ENCODE results near the gene ULK1. TPM values are rescaled to one million over a fixed set of nuclear protein-coding genes. Genes with fewer than 3 reads are reported as not detected.
A peak's percentile ranks its signal among the peaks of the same experiment; 100 is the strongest.

ULK1 gene
- total RNA-seq, 2 experiments from 2014 or later: 85.0 to 91.6 TPM

DNA sequence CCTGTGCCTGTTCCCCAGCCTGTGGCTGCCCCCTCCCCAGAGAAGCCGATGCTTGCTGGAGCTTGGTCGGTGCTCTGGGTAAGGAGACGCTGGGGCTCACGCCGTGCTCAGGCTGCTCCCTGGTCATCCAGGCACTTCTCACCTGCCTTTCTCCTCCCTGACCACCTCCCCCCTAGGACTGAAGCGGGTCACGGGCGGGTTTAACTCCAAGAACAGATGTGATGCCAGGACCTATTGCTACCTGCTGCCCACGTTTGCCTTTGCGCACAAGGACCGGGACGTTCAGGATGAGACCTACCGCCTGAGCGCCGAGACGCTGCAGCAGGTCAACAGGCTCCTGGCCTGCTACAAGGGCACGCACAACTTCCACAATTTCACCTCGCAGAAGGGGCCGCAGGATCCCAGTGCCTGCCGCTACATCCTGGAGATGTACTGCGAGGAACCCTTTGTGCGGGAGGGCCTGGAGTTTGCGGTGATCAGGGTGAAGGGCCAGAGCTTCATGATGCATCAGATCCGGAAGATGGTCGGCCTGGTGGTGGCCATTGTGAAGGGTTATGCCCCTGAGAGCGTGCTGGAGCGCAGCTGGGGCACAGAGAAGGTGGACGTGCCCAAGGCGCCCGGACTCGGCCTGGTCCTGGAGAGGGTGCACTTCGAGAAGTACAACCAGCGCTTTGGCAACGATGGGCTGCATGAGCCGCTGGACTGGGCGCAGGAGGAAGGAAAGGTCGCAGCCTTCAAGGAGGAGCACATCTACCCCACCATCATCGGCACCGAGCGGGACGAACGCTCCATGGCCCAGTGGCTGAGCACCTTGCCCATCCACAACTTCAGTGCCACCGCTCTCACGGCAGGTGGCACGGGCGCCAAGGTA, 46.9 kb downstream of the ULK1 start:
- Histone ChIP-seq H3K27ac (ENCODE audit: low read depth in 1 of 2, low read length in 2 of 2) (no peak overlapping the region), H3K36me3 (ENCODE audit: insufficient read depth, low read length) (peaks cover 47% of the 10 kb centered on the region), H3K4me3 (ENCODE audit: low read length) (no peak overlapping the region), H3K27me3 (ENCODE audit: control insufficient read depth in 1 of 2, insufficient read depth in 2 of 2, low read length in 2 of 2) (no peaks in the 10 kb centered on the region), H3K9me3 (ENCODE audit: control insufficient read depth in 1 of 2, insufficient read depth in 1 of 2, low read length in 2 of 2) (peaks cover 0 to 13% of the 10 kb centered on the region in 2 experiments), H3K4me1 (ENCODE audit: insufficient read depth, low read length) (no peaks in the 10 kb centered on the region)
- no peaks in the 10 kb centered on the region for H3K4me1 Mint-ChIP-seq (ENCODE audit: low read depth)
- TF ChIP-seq, protein P1, sequence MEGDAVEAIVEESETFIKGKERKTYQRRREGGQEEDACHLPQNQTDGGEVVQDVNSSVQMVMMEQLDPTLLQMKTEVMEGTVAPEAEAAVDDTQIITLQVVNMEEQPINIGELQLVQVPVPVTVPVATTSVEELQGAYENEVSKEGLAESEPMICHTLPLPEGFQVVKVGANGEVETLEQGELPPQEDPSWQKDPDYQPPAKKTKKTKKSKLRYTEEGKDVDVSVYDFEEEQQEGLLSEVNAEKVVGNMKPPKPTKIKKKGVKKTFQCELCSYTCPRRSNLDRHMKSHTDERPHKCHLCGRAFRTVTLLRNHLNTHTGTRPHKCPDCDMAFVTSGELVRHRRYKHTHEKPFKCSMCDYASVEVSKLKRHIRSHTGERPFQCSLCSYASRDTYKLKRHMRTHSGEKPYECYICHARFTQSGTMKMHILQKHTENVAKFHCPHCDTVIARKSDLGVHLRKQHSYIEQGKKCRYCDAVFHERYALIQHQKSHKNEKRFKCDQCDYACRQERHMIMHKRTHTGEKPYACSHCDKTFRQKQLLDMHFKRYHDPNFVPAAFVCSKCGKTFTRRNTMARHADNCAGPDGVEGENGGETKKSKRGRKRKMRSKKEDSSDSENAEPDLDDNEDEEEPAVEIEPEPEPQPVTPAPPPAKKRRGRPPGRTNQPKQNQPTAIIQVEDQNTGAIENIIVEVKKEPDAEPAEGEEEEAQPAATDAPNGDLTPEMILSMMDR (IDR thresholded peaks at IDR 0.05): no peak
- no peak overlapping the region for H3K27ac Mint-ChIP-seq
- CTCF ChIA-PET: no interaction called here
- no peaks in the 10 kb centered on the region for H3K9me3 Mint-ChIP-seq
- DNase-seq (peak in 1 of 14 experiments; percentile 30), ATAC-seq (ENCODE audit: poor library complexity) (no peak)
- intact Hi-C loops (cut with DNase I, micrococcal nuclease): loop anchor here in 1 of 2 experiments (10.0 kb wide), 1 partner anchor 107 kb away; no protein-coding TSS in a partner anchor
- peaks cover 52% of the 10 kb centered on the region for H3K36me3 Mint-ChIP-seq (ENCODE audit: low read depth)
- H3K4me3 Mint-ChIP-seq: no peak overlapping the region
- POLR2A ChIA-PET: no interaction called here
- no peaks in the 10 kb centered on the region for H3K27me3 Mint-ChIP-seq

DNA sequence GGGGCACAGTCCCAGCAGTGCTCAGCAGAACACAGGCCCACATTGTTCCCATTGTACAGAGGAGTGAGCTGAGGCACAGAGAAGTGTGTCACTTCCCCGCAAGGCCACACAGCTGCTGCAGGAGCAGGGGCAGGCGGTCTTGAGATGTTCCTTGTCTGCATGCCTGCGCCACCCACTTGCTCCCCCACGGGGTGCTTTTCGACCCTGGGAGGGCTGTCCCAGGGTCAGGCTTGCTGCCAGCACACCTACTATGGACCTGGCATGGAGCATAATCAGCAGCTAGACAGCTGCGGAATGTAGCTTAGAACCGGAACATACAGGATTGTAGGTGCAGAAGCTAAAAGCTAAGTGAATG, 47.5 kb downstream of the ULK1 start:
- intact Hi-C loops (cut with DNase I, micrococcal nuclease): loop anchor here in 1 of 2 experiments (10.0 kb wide), 1 partner anchor 107 kb away; no protein-coding TSS in a partner anchor
- ChIA-PET CTCF (no interaction called here), POLR2A (no interaction called here)
- H3K4me3 ChIP-seq (ENCODE audit: low read length): no peak overlapping the region
- Mint-ChIP-seq H3K4me3 (no peak overlapping the region), H3K27ac (no peak overlapping the region), H3K9me3 (no peaks in the 10 kb centered on the region), H3K36me3 (ENCODE audit: low read depth) (peaks cover 46% of the 10 kb centered on the region), H3K4me1 (ENCODE audit: low read depth) (no peaks in the 10 kb centered on the region), H3K27me3 (no peaks in the 10 kb centered on the region)
- peak in 1 of 14 experiments; percentile 22 for DNase-seq
- peaks cover 0 to 13% of the 10 kb centered on the region in 2 experiments for H3K9me3 ChIP-seq (ENCODE audit: control insufficient read depth in 1 of 2, insufficient read depth in 1 of 2, low read length in 2 of 2)
- no peak overlapping the region for H3K27ac ChIP-seq (ENCODE audit: low read depth in 1 of 2, low read length in 2 of 2)
- no peaks in the 10 kb centered on the region for H3K27me3 ChIP-seq (ENCODE audit: control insufficient read depth in 1 of 2, insufficient read depth in 2 of 2, low read length in 2 of 2)
- no peaks in the 10 kb centered on the region for H3K4me1 ChIP-seq (ENCODE audit: insufficient read depth, low read length)
- H3K36me3 ChIP-seq (ENCODE audit: insufficient read depth, low read length): peaks cover 47% of the 10 kb centered on the region
- no peak for ATAC-seq (ENCODE audit: poor library complexity)
- TF ChIP-seq, protein P1 (IDR thresholded peaks at IDR 0.05): no peak

DNA sequence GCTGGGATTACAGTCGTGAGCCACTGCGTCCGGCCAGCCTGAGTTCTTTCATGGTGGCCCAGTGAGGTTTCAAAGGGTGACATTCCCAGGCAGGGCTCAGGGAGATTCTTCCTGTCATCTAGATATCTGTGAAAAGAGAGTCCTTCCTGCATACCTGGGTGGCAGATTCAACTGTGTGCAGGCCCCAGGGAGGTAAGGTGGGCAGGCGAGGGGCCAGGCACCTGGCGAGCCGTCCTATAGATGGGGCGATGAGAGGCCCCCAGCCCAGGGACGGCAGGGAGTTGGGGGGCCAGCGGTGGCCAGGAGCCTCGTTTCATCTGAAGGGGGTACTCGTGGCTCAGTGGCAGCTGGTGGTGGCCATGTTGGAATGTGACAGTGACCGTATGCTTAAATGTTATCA, 48.2 kb downstream of the ULK1 start:
- H3K9me3 Mint-ChIP-seq: no peaks in the 10 kb centered on the region
- ChIA-PET CTCF (no interaction called here), POLR2A (no interaction called here)
- H3K27me3 Mint-ChIP-seq: no peaks in the 10 kb centered on the region
- intact Hi-C loops (cut with DNase I, micrococcal nuclease): loop anchor here in 1 of 2 experiments (10.0 kb wide), 1 partner anchor 108 kb away; no protein-coding TSS in a partner anchor
- no peak overlapping the region for H3K4me3 Mint-ChIP-seq
- Histone ChIP-seq H3K27ac (ENCODE audit: low read depth in 1 of 2, low read length in 2 of 2) (no peak overlapping the region), H3K36me3 (ENCODE audit: insufficient read depth, low read length) (peaks cover 46% of the 10 kb centered on the region), H3K27me3 (ENCODE audit: control insufficient read depth in 1 of 2, insufficient read depth in 2 of 2, low read length in 2 of 2) (no peaks in the 10 kb centered on the region), H3K4me1 (ENCODE audit: insufficient read depth, low read length) (peaks cover 3% of the 10 kb centered on the region), H3K4me3 (ENCODE audit: low read length) (no peak overlapping the region), H3K9me3 (ENCODE audit: control insufficient read depth in 1 of 2, insufficient read depth in 1 of 2, low read length in 2 of 2) (peaks cover 0 to 13% of the 10 kb centered on the region in 2 experiments)
- ATAC-seq (ENCODE audit: poor library complexity): no peak
- TF ChIP-seq, protein P1 (IDR thresholded peaks at IDR 0.05): no peak
- peaks cover 42% of the 10 kb centered on the region for H3K36me3 Mint-ChIP-seq (ENCODE audit: low read depth)
- peaks cover 5% of the 10 kb centered on the region for H3K4me1 Mint-ChIP-seq (ENCODE audit: low read depth)
- DNase-seq: peak in 1 of 14 experiments; percentile 29
- no peak overlapping the region for H3K27ac Mint-ChIP-seq
